Lung (tissue), 13 donors: Measurements from ENCODE around the gene TGFBR1. TPM values are rescaled to one million over a fixed set of nuclear protein-coding genes. Genes with fewer than 3 reads are reported as not detected.

Experiments
- ATAC-seq: fragments of 200-7000 bp; cut with Tn5 transposase; one replicate; pipeline ENCODE4 v1.9.1; 2020; ENCODE audit warnings: moderate number of reproducible peaks; ENCODE audit not compliant: insufficient read depth, low FRiP score
- DNase-seq, 3 donors: peaks; one replicate each; pipeline ENCODE4 v3.0.0-alpha.2; 2013 to 2017
- H3K27ac ChIP-seq, 2 donors: one replicate each; pipeline ENCODE4 v1.5.1; 2013; ENCODE audit warnings: mild to moderate bottlenecking in 2 of 2, moderate library complexity in 2 of 2, control low read depth in 1 of 2, inconsistent platforms in 1 of 2, low read depth in 1 of 2, low read length in 1 of 2
- H3K27me3 ChIP-seq, 3 donors: one replicate each; pipeline ENCODE4 v1.5.1; 2013; ENCODE audit warnings: low read length in 2 of 3; ENCODE audit not compliant: control insufficient read depth in 3 of 3, insufficient read depth in 3 of 3
- H3K36me3 ChIP-seq, 4 donors: one replicate each; pipeline ENCODE4 v1.5.1; 2013; ENCODE audit warnings: low read length in 4 of 4, mild to moderate bottlenecking in 1 of 4, moderate library complexity in 1 of 4; ENCODE audit not compliant: control insufficient read depth in 4 of 4, insufficient read depth in 4 of 4
- H3K4me1 ChIP-seq, 5 donors: one replicate each; pipeline ENCODE4 v1.5.1; 2013; ENCODE audit warnings: low read length in 5 of 5, mild to moderate bottlenecking in 2 of 5, moderate library complexity in 1 of 5; ENCODE audit not compliant: control insufficient read depth in 5 of 5, insufficient read depth in 5 of 5
- H3K4me3 ChIP-seq: one replicate; pipeline ENCODE4 v1.5.1; 2013; ENCODE audit warnings: mild to moderate bottlenecking, control low read depth, moderate library complexity
- H3K9ac ChIP-seq, 2 donors: one replicate each; pipeline ENCODE4 v1.5.1; 2013; ENCODE audit warnings: low read length in 2 of 2, control low read depth in 1 of 2; ENCODE audit not compliant: insufficient read depth in 1 of 2
- H3K9me3 ChIP-seq, 4 donors: one replicate each; pipeline ENCODE4 v1.5.1; 2013; ENCODE audit warnings: low read length in 3 of 4, mild to moderate bottlenecking in 1 of 4, moderate library complexity in 1 of 4; ENCODE audit not compliant: control insufficient read depth in 4 of 4, insufficient read depth in 3 of 4
- WGBS, 2 donors: extraction: QIAGEN DNeasy Blood & Tissue Kit; methylation state at CpG; one replicate each; pipeline ENCODE4 v1.1.7; 2013; 5-methylcytosine and 5-hydroxymethylcytosine counted together
- polyA plus RNA-seq, 2 donors: library from polyadenylated mRNA; stranded (reverse); fragments of 200-250 nt; gene quantifications; one replicate each; pipeline ENCODE4 v1.2.1, GENCODE V29; 2013
- small RNA-seq: library from RNA; depleted of rRNA; stranded (forward); fragments of <200 nt; gene quantifications from one replicate; pipeline ENCODE3, GENCODE V24; 2014; ENCODE audit warnings: low replicate concordance
- total RNA-seq, 2 donors: library from RNA; depleted of rRNA in 1 of 2; stranded (reverse); fragments of >200 nt in 1 of 2; gene quantifications; one replicate each; pipeline ENCODE4 v1.2.1, GENCODE V29; 2014 to 2021
- TF ChIP-seq, protein P1 (sequence below): IDR thresholded peaks from 2 replicates; pipeline ENCODE4 v1.5.1; 2012; ENCODE audit warnings: mild to moderate bottlenecking; ENCODE audit errors: control extremely low read depth, extremely low read depth
- donor health status: control.
- donor health status: control.
- donor health status: Bipolar disorder and iron deficiency.
- donor health status: healthy.
- donor health status: DM: yes; HTN: yes; CAD: no.

The TGFBR1 gene
- total and polyA plus RNA-seq, 4 donors, result 14.2 to 73.2 (median 28.9) TPM

DNA sequence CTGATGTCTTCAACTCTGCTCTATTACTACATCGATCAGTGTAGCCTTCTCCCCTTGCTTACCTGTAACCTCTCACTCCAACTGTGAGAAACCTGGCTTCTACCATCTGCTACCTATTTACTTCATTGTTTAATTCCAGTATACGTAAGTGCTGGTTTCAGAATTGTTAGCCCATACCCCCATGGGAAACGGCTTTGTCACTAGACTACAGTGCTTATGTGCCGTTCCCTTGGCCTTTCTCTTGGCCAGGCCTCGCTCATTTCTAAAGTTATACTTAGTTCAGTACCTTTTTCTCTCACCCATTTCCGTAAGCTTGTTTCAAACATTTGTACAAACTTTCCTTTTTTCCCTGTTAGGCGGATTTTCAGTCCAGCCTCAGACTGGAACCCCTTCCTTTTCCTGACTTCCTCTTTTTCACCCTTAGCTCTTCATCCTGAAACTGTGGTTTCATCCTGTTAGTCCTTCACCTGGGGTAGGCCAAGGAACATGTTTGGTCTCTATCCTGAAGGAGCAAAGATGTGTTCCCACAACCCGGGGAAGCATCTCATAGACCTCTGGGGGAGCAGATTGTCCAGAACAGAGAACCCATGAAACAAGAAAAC lies 95.1 kb downstream of the TGFBR1 start:
- DNase-seq, result no peak
- TF ChIP-seq, protein P1, sequence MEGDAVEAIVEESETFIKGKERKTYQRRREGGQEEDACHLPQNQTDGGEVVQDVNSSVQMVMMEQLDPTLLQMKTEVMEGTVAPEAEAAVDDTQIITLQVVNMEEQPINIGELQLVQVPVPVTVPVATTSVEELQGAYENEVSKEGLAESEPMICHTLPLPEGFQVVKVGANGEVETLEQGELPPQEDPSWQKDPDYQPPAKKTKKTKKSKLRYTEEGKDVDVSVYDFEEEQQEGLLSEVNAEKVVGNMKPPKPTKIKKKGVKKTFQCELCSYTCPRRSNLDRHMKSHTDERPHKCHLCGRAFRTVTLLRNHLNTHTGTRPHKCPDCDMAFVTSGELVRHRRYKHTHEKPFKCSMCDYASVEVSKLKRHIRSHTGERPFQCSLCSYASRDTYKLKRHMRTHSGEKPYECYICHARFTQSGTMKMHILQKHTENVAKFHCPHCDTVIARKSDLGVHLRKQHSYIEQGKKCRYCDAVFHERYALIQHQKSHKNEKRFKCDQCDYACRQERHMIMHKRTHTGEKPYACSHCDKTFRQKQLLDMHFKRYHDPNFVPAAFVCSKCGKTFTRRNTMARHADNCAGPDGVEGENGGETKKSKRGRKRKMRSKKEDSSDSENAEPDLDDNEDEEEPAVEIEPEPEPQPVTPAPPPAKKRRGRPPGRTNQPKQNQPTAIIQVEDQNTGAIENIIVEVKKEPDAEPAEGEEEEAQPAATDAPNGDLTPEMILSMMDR, result no peak
- WGBS, 2 donors, result 82 to 89% methylated on average over 8 of the region's 8 CpGs
- Histone ChIP-seq H3K27me3 (no peaks in the 10 kb centered on the region), H3K36me3 (no peaks in the 10 kb centered on the region), H3K9ac (no peak overlapping the region), H3K9me3 (no peaks in the 10 kb centered on the region), H3K27ac (no peak overlapping the region), H3K4me1 (no peaks in the 10 kb centered on the region), H3K4me3 (no peak overlapping the region)
- no peak for ATAC-seq

DNA sequence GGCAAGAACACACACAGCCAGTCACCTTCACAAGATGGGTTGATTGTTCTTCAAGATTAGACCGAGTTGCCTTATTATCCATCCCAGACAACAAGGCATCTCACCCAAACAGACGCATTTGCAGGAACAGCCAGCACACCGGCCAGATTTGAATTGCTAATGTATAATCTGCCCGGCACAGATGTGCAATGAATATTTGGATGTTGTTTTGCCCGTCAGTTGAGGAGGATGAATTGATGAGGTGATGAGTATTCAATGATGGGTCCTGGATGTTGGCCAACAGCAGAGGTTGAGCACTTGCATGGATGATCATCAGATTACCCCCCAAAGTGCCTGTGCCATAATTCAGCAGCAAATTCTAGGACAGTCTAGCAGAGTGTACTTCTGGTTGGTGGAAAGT lies 96.7 kb downstream of the TGFBR1 start:
- ATAC-seq, result no peak
- WGBS, 2 donors, result 74 to 87% methylated on average over 5 of the region's 5 CpGs

More for the DNA sequence above, 96.7 kb downstream of the TGFBR1 start:
- TF ChIP-seq, protein P1, result no peak
- Histone ChIP-seq H3K9me3 (no peaks in the 10 kb centered on the region), H3K4me1 (no peaks in the 10 kb centered on the region), H3K27ac (no peak overlapping the region), H3K36me3 (no peaks in the 10 kb centered on the region), H3K27me3 (no peaks in the 10 kb centered on the region), H3K9ac (no peak overlapping the region), H3K4me3 (no peak overlapping the region)
- DNase-seq, result no peak

Small RNA genes lying within 50 kb of the gene (small RNA-seq; reads per million reads assigned to genes)
- not detected for gene RN7SL794P
- gene RNA5SP290, result not detected

Other genes with a start within 250 kb of the TGFBR1 start
- 10 to 100 TPM in 1 of 2 donors, 1 to 10 TPM in 1; 8.9 to 40.5 TPM for gene COL15A1, start 161.2 kb upstream of the TGFBR1 start, total RNA-seq
- gene COL15A1, start 161.2 kb upstream of the TGFBR1 start, polyA plus RNA-seq, result 1 to 10 TPM; 2.9 to 8.1 TPM
- 10 to 100 TPM; 32.8 to 41.3 TPM for gene ALG2, start 116.8 kb downstream of the TGFBR1 start, total RNA-seq
- gene ALG2, start 116.8 kb downstream of the TGFBR1 start, polyA plus RNA-seq, result 10 to 100 TPM; 26.1 to 44.4 TPM
- gene SEC61B, start 117.2 kb downstream of the TGFBR1 start, total RNA-seq, result 100 to 1,000 TPM in 1 of 2 donors, 10 to 100 TPM in 1; 35.9 to 198 TPM
- gene SEC61B, start 117.2 kb downstream of the TGFBR1 start, polyA plus RNA-seq, result 100 to 1,000 TPM; 336 to 516 TPM